Measurements from ENCODE around the gene SRBD1.
A peak's percentile ranks its signal among the peaks of the same experiment; 100 is the strongest.

The SRBD1 gene

DNA sequence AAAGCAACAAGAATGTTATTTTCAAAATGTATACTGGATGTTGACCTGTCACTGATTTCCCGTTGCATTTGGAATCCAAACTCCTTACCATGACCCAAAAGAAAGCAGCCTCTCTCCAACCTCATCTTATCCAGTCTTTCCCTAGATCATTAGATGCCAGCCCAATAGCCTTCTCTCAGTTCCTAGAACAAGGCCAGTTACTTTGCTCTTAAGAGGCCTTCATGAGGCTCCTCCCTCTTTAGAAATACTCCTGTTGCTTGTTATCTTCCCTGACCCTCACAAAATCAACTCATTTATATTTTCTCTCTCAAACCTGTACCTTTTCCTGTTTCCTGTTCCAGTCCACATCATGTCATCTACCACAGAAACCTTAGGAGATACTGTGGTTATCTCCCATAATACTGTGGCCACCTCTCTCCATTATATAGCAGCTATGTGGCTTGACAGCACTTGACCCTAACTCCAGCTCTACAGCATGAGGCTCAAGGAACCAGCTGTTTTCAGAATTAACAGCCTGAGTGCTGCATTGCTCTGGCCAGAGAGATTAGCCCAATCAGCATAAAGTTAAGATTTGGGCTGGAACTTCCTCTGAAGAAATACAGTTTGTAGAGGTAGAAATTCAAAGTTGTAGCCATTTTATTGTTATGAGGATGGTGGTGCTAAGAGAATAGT, 22.8 kb downstream of the SRBD1 start:
- DNase-seq, result no peak

DNA sequence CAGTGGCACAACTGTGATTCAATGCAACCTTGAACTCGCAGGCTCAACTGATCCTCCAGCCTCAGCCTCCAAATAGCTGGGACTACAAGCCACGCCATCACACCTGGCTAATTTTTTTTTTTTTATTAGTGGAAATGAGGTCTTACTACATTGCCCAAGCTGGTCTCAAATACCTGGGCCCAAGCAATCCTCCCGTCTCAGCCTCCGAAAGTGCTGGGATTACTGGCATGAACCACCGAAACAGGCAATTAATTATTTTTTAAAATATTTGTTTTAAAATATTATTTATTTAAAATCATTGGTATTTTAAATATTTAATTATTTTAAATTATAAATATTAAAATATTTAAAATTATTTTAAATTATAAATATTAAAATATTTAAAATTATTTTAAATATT, 24.5 kb downstream of the SRBD1 start:
- DNase-seq, result no peak

- DNase-seq, result peak; percentile 83
These were observed 25.7 kb downstream of the SRBD1 start for GRCh38 chr2:45585267-45585861.

DNA sequence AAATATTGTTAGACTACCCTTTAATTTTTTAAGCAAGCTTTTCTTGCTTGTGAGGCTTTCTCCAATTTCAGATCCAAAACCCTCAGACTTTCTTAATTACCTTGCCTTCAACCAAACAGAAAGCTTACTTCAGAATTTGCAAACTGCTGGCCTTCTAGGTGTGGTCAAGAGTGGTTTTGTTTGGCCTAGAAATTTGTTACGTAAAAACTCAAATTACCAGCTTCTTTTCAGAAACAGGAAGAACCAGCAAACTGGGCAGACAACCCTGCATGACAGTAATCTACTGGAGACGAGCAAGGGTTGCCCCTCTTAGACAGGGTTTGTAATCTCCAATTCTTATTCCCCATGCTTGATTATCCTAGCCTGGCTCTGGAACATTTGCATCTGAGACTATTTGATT, 27.1 kb downstream of the SRBD1 start:
- peak; percentile 28 for DNase-seq

DNA sequence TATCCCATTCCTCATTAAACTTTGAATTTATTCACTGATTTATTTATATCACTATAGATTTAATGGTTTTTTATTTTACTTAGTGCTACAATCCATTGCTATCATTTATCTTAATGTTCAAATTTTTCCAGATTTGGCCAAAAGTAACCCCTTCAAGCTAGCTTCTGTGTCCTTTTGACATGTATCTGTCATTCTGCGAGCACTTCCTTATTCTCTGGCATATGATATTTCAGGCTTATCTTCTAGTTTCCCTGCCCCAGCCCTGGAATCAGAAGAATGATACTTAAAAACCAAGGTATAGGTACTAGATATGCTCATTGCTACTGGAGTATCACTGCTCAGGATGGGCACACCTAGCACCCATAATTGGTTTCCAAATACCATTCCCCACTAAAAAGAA, 28.5 kb downstream of the SRBD1 start:
- no peak for DNase-seq

DNA sequence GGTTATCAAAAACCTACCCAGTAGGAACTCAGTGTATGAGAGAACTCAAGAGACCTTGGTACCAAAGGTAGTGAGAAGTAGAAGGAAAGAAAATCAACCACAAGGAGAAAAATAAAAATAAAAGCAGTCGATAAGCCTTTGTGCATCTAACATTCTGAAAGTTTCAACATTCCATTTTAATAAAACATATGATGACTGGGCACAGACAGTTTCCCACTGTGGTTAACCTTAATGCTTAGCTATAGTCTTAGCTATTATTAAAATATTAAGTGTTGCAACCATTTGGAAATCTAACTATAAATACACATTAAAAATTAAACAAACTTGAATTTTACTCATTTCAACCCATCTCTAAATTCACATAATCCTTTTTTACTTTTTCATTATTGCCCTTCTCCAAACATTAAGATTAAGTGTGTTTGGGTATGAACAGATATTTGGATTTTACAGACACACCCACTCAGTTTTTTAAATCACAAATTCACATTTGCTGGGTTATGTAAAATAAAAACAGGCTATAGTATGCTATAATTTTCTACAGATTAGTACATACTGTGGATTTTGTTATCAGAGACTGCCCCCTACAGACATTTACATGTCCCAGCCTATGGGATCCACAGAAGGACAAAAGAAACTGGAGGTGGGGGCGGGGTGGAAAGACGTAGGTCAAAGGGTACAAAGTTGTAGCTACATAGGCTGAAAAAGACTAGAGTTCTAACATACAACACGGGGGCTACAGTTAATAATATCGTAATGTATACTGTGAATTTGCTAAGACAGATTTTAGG, 32.8 kb downstream of the SRBD1 start:
- DNase-seq, result peak; percentile 83

DNA sequence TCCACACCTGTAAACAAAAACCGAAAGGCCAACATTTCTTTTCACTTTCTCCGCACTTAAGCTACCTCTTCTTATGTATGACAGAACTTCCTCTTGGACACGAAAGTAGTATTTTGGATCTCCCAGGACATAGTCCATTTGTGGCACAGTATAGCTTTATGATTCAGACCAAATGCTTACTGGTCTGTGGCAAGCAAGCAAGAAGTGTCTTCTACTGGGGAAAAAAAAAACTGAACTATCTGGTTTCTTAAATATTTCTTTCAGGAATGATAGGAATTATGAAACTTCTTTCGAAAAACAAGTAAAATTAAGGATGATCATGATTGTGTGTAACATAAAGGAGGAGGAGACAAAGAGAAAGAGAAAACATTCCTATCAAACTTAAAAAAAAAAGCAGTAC, 33.6 kb downstream of the SRBD1 start:
- DNase-seq, result no peak

DNA sequence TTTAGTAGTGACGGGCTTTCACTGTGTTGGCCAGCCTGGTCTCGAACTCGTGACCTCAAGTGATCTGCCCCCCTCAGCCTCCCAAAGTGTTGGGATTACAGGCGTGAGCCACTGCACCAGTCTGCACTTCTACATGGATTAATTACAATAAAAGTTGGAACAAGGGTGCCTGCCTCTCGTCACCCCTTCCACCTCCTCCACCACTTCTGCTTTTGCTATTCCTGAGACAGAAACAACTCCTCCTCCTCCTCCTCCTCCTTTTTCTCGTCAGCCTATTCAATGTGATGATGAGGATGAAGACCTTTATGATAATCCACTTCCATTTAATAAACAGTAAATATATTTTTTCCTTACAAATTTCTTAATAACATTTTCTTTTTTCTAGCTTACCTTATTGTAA, 35.2 kb downstream of the SRBD1 start:
- no peak for DNase-seq

GRCh38 chr2:45572979-45573378, 38.1 kb downstream of the SRBD1 start:
- no peak for DNase-seq

- no peak for DNase-seq
These were observed 39.1 kb downstream of the SRBD1 start for GRCh38 chr2:45571940-45572339.

GRCh38 chr2:45570671-45571334, 40.3 kb downstream of the SRBD1 start:
- no peak for DNase-seq

DNA sequence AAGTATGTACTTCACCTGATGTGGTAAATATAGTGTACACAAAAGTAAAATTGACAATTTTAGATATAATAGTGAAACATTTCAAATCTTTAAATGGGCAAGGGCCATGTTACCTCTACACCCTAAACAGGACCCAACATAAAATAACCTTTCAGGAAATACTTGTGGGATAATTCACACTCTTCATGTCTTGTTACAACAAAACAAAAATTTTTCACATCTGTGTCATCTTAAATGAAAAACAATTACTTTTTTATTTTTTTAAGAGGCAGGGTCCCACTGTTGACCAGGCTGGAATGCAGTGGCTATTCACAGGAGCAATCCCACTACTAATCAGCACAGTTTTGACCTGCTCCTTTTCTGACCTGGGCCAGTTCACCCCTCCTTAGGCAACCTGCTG, 42.1 kb downstream of the SRBD1 start:
- DNase-seq, result no peak

GRCh38 chr2:45567974-45568789, 42.9 kb downstream of the SRBD1 start:
- peak; percentile 90 for DNase-seq

- peak; percentile 40 for DNase-seq
These were observed 43.6 kb downstream of the SRBD1 start for GRCh38 chr2:45567288-45567963.

- no peak for DNase-seq
These were observed 51.6 kb downstream of the SRBD1 start for GRCh38 chr2:45559436-45559835.

GRCh38 chr2:45554742-45555140, 56.3 kb downstream of the SRBD1 start:
- no peak for DNase-seq

- peak; percentile 14 for DNase-seq
These were observed 56.9 kb downstream of the SRBD1 start for GRCh38 chr2:45554073-45554741.

- DNase-seq, result no peak
These were observed 59.2 kb downstream of the SRBD1 start for GRCh38 chr2:45551862-45552261.

- DNase-seq, result no peak
These were observed 65.1 kb downstream of the SRBD1 start for GRCh38 chr2:45545943-45546342.

GRCh38 chr2:45543257-45543656, 67.8 kb downstream of the SRBD1 start:
- peak; percentile 7 for DNase-seq

GRCh38 chr2:45542013-45542412, 69.1 kb downstream of the SRBD1 start:
- no peak for DNase-seq

DNA sequence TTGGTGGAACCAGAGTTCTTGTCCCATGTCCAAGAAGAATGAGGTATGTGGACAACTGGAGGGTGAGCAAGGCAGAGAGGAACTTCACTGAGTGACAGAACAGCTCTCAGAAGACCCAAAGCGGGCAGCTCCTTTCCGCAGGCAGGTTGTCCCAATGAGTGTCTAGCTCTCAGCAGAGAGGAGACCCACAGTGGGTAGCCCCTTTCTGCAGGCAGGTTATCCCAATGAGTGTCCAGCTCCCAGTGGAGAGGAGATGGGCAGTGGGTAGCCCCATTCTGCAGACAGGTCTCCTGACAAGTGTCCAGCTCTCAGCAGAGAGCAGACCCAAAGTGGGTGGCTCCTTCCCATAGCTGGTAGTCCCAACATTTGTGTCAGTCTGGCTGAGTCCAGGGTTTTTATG, 69.6 kb downstream of the SRBD1 start:
- DNase-seq, result peak; percentile 9

Measured in hematopoietic multipotent progenitor cell treated with erythropoietin and hydrocortisone succinate and interleukin-3 and kit ligand, for 6 days (in vitro differentiated cells).